ENCODE results near the gene TNFRSF19.

Gene TNFRSF19

DNA sequence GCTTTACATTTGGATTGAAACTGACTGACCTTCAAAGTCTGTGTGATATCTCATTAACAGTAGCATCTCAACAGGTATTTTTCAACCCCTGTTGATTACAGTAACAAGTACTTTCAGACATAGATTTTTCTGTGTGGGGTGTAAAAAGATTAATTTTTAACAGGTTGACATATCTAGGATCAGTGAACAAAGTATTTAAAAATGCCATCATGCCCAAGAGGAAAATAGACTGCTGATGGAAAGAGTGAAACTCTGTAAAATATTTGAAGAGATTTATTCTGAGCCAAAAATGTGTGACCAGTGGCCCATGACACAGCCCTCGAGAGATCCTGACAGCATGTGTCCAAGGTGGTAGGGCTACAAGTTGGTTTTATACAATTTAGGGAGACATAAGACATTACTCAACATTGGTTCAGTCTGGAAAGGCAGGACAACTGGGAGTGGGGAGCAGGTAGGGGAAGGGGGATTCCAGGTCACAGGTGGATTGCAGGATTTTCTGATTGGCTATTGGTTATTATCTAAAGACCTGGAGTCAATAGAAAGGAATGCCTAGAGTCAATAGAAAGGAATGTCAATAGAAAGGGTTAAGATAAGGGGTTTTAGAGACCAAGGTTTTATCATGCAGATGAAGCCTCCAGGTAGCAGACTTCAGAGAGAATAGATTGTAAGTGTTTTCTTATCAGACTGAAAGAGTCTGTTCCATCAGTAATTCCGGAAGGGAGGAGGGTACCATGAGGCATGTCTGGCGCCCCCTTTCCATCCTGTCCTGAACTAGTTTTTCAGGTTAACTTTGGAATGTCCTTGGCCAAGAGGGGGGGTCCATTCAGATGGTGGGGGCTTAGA lies 29.1 kb downstream of the TNFRSF19 start:
- no peak for TF ChIP-seq POU6F1 (CRISPR knock-in tag; IDR thresholded peaks at IDR 0.05; ENCODE audit: borderline replicate concordance, low read depth)
- TF ChIP-seq, protein P1, sequence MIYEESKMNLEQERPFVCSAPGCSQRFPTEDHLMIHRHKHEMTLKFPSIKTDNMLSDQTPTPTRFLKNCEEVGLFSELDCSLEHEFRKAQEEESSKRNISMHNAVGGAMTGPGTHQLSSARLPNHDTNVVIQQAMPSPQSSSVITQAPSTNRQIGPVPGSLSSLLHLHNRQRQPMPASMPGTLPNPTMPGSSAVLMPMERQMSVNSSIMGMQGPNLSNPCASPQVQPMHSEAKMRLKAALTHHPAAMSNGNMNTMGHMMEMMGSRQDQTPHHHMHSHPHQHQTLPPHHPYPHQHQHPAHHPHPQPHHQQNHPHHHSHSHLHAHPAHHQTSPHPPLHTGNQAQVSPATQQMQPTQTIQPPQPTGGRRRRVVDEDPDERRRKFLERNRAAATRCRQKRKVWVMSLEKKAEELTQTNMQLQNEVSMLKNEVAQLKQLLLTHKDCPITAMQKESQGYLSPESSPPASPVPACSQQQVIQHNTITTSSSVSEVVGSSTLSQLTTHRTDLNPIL (CRISPR knock-in tag; IDR thresholded peaks at IDR 0.05; ENCODE audit: low read depth), result no peak
- ATAC-seq, result no peak

DNA sequence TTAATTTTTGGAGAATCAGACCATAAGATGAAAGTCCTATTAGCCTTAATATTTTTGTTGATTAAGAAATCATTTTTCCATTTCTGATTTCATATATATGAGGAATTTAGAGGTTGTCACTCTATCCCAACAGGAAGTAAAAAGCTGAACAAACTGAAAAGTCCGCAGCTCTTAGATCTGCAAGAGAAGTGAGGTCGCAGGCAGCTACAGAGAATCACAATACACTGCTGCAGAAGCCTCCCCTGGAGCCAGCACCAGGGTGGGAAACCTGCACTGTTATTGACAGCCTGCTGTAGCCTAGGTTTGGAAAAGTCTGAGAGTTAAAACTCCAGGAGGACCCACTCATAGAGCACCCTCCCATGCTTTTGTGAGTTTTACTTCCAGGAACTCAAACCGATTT lies 29.9 kb downstream of the TNFRSF19 start:
- TF ChIP-seq ZC3H10 (CRISPR knock-in tag; IDR thresholded peaks at IDR 0.05) (no peak), ZNF8 (CRISPR knock-in tag; IDR thresholded peaks at IDR 0.05) (no peak), OSR1 (CRISPR knock-in tag; IDR thresholded peaks at IDR 0.05) (no peak), ZNF70 (CRISPR knock-in tag; IDR thresholded peaks at IDR 0.05) (no peak), PPARA (CRISPR knock-in tag; IDR thresholded peaks at IDR 0.05; ENCODE audit: borderline replicate concordance) (no peak), RARB (CRISPR knock-in tag; IDR thresholded peaks at IDR 0.05) (no peak), PATZ1 (CRISPR knock-in tag; IDR thresholded peaks at IDR 0.05; ENCODE audit: borderline replicate concordance) (no peak), POU6F1 (CRISPR knock-in tag; IDR thresholded peaks at IDR 0.05; ENCODE audit: borderline replicate concordance, low read depth) (no peak), ZNF565 (CRISPR knock-in tag; conservative IDR thresholded peaks at IDR 0.05; ENCODE audit: low read depth) (no peak), GLIS3 (CRISPR knock-in tag; IDR thresholded peaks at IDR 0.05) (no peak), SNAI2 (CRISPR knock-in tag; IDR thresholded peaks at IDR 0.05) (no peak), ESRRG (CRISPR knock-in tag; IDR thresholded peaks at IDR 0.05) (no peak), ZFP30 (CRISPR knock-in tag; IDR thresholded peaks at IDR 0.05) (no peak), CSDC2 (CRISPR knock-in tag; IDR thresholded peaks at IDR 0.05) (no peak), TSHZ2 (CRISPR knock-in tag; IDR thresholded peaks at IDR 0.05) (no peak)
- no peak for ATAC-seq

- TF ChIP-seq TCF4 (CRISPR knock-in tag; IDR thresholded peaks at IDR 0.05; ENCODE audit: borderline replicate concordance) (no peak), OSR1 (CRISPR knock-in tag; IDR thresholded peaks at IDR 0.05) (no peak), ZFP3 (CRISPR knock-in tag; IDR thresholded peaks at IDR 0.05) (no peak), RARB (CRISPR knock-in tag; IDR thresholded peaks at IDR 0.05) (no peak), PATZ1 (CRISPR knock-in tag; IDR thresholded peaks at IDR 0.05; ENCODE audit: borderline replicate concordance) (no peak), SNAI2 (CRISPR knock-in tag; IDR thresholded peaks at IDR 0.05) (no peak), GLIS3 (CRISPR knock-in tag; IDR thresholded peaks at IDR 0.05) (no peak), ISL1 (CRISPR knock-in tag; IDR thresholded peaks at IDR 0.05) (no peak), PPARA (CRISPR knock-in tag; IDR thresholded peaks at IDR 0.05; ENCODE audit: borderline replicate concordance) (no peak)
- ATAC-seq, result no peak
These were observed 30.3 kb downstream of the TNFRSF19 start for GRCh38 chr13:23600534-23600933.
